GM12892 (cell line): ENCODE data around the gene PYGM.

Experiments used
- POLR2A ChIP-seq: IDR thresholded peaks from 2 replicates; pipeline ENCODE4 v1.6.1; 2011; ENCODE audit warnings: low read depth, low read length, control low read depth
- POLR2AphosphoS5 ChIP-seq: IDR thresholded peaks from 2 replicates; pipeline ENCODE4 v1.6.1; 2011; ENCODE audit warnings: low read depth, low read length, control low read depth

DNA sequence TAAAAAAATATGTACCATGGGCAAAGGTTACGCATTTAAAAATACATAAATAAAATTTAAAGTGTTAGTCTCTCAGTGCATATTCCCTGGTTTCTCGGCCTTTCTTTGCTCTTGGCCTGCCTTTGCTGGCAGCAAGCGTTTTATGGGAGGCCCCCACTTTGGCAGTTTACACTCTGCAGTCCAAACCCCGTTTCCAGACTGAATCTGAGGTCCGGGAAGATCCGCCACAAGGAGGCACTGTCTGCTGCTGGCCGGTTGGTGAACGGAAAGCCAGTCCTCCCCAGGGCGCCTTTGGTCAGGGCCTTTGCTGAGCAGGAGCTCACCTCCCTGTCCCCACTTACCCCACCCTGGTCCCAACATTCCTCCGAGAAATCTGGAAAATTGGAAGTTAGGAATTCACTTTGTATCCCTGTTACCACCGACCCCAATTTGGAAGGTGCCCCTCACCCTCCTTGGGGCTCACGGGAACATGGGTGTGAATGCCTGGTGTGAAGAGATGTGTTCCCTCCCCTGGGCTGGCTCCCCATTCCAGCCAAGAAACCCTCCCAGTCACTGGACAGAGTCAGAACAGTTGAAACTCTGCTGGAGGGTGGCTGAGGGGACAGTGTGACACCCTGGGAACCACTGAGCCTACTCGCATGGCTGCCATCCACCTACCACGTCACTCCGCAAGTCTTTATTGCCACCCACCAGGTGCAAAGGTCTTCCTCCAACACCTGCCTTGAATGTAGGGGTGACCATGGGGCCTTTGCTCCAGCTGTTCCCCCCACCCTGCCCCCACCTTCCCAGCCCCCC lies 27.9 kb upstream of the PYGM start:
- TF ChIP-seq POLR2A (no peak), POLR2AphosphoS5 (no peak)
